Type B pancreatic cell (in vitro differentiated cells): ENCODE measurements around the gene SV2C. TPM values are rescaled to one million over a fixed set of nuclear protein-coding genes. Genes with fewer than 3 reads are reported as not detected.

Experiments
- DNase-seq: peaks from one replicate; pipeline ENCODE4 v3.0.0; 2021; ENCODE audit warnings: mixed read lengths; ENCODE audit not compliant: unreplicated experiment; ENCODE audit errors: extremely low spot score
- H3K27ac Mint-ChIP-seq: 2 replicates; pipeline ENCODE4 v1.8.0; 2021; ENCODE audit warnings: mild to moderate bottlenecking, mixed read lengths
- H3K27me3 Mint-ChIP-seq: 2 replicates; pipeline ENCODE4 v1.8.0; 2021; ENCODE audit warnings: mixed read lengths
- H3K36me3 Mint-ChIP-seq: 2 replicates; pipeline ENCODE4 v1.8.0; 2021; ENCODE audit warnings: mixed read lengths
- H3K4me1 Mint-ChIP-seq: one replicate; pipeline ENCODE4 v1.8.0; 2021; ENCODE audit warnings: mixed read lengths; ENCODE audit not compliant: unreplicated experiment
- H3K4me3 Mint-ChIP-seq: 2 replicates; pipeline ENCODE4 v1.8.0; 2021; ENCODE audit warnings: mild to moderate bottlenecking, mixed read lengths
- H3K9me3 Mint-ChIP-seq: 2 replicates; pipeline ENCODE4 v1.8.0; 2021; ENCODE audit warnings: mixed read lengths
- total RNA-seq: library from RNA; stranded (reverse); gene quantifications from 2 replicates; pipeline ENCODE4 v1.2.1, GENCODE V29; 2021; ENCODE audit warnings: low replicate concordance
- TF ChIP-seq, protein P1 (sequence below): fragments of 200-600 bp; sonication (generic); conservative IDR thresholded peaks from 2 replicates; pipeline ENCODE4 v1.5.0; 2021; ENCODE audit warnings: antibody characterized with exemption, mild to moderate bottlenecking

SV2C gene
- total RNA-seq, 1 donor from 2014 or later = 6.9 TPM

DNA sequence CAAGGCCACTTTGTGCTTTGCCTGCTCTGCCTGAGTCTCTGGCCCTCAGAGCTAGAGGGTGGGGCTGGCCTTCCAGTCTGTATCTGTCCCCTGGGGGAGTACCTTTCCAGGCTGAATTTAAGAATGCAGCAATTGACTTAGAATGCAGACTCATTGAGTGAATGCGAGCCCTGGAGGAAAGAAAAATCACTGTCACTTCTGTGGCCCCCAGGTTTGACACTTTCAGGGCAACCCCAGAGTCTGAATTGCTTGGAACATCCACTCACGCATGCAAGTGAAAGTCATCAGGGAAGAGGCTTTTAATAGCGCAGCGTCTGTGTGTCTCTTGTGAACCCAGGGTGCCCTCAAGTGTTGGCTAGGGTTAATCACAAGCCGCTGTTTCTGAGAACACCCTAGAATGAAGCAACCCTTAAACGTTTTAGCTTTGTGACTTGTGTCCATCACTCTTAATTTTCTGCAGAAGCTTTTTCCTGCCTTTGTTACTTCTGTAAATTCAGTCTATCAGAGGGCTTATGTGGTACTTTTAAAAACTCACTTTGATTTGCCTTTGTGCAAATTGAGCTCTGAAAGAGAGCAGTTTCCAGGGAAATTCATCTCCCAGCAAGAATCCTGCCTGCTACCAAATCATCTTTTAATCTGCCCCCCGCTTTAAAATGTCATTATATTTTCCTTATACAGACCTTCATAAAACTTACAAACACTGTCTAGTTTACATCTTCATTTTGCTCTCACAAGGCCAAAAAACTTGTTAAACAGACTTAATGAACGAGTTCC is 173.1 kb downstream of the SV2C start:
- TF ChIP-seq, protein P1, sequence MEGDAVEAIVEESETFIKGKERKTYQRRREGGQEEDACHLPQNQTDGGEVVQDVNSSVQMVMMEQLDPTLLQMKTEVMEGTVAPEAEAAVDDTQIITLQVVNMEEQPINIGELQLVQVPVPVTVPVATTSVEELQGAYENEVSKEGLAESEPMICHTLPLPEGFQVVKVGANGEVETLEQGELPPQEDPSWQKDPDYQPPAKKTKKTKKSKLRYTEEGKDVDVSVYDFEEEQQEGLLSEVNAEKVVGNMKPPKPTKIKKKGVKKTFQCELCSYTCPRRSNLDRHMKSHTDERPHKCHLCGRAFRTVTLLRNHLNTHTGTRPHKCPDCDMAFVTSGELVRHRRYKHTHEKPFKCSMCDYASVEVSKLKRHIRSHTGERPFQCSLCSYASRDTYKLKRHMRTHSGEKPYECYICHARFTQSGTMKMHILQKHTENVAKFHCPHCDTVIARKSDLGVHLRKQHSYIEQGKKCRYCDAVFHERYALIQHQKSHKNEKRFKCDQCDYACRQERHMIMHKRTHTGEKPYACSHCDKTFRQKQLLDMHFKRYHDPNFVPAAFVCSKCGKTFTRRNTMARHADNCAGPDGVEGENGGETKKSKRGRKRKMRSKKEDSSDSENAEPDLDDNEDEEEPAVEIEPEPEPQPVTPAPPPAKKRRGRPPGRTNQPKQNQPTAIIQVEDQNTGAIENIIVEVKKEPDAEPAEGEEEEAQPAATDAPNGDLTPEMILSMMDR = peak; percentile 83

DNA sequence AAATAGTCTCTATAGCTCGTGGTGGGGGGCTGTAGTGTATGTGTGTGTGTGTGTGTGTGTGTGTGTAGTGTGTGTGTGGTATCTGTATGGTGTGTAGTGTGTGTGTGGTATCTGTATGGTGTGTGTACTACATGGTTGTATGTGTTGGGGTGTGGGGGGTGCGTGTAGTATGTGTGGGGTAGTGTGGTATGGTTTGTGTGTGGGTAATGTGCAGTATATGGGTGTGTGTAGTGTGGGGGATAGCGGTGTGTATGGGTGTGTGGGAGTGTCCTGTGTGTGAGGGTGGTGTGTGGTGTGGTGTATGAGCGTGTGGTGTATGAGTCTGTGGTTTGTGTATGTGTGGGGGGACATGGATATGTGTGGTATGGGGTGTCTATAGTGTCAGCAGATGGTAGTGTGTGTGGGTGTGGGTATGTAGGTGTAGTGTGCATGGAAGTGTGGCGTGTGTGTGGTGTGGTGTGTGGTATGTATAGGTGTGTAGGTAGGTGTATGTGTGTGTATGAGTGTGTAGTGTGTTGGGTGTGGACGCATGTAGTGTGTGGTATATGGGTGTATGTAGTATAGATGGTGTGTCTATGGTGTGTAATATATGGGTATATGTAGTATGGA is 174.1 kb downstream of the SV2C start:
- Mint-ChIP-seq H3K4me1 (peaks cover 17% of the 10 kb centered on the region), H3K36me3 (no peaks in the 10 kb centered on the region), H3K9me3 (peaks cover under 1% of the 10 kb centered on the region), H3K27ac (no peak overlapping the region), H3K4me3 (no peak overlapping the region), H3K27me3 (peaks cover 16% of the 10 kb centered on the region)
- DNase-seq = no peak
- TF ChIP-seq, protein P1 = no peak

More for the DNA sequence above, 173.1 kb downstream of the SV2C start:
- H3K4me3 Mint-ChIP-seq = no peak overlapping the region
- no peaks in the 10 kb centered on the region for H3K9me3 Mint-ChIP-seq
- peaks cover 16% of the 10 kb centered on the region for H3K27me3 Mint-ChIP-seq
- H3K27ac Mint-ChIP-seq = no peak overlapping the region
- H3K4me1 Mint-ChIP-seq = peaks cover 17% of the 10 kb centered on the region
- no peak for DNase-seq
- no peaks in the 10 kb centered on the region for H3K36me3 Mint-ChIP-seq

DNA sequence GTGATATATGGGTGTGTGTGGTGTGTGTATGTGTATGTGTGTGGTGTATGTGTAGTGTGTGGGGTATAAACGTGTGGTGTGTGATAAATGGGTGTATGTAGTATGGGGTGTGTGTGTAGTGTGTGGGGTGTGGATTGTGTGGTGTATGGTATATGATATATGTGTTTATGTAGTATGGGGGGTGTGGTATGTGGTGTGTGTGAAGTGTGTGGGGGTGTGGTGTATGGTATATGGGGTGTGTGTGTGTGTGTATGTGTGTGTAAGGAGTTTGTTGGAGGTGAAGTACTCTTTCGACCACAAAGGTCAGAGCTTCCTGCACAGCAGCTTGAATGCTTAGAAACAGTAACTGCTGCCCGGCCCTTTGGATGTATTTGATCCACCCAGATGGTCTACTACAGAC is 174.7 kb downstream of the SV2C start:
- Mint-ChIP-seq H3K27me3 (peaks cover 16% of the 10 kb centered on the region), H3K9me3 (peaks cover 6% of the 10 kb centered on the region), H3K36me3 (no peaks in the 10 kb centered on the region), H3K4me3 (no peak overlapping the region), H3K4me1 (peaks cover 17% of the 10 kb centered on the region), H3K27ac (no peak overlapping the region)
- TF ChIP-seq, protein P1 = no peak
- no peak for DNase-seq

DNA sequence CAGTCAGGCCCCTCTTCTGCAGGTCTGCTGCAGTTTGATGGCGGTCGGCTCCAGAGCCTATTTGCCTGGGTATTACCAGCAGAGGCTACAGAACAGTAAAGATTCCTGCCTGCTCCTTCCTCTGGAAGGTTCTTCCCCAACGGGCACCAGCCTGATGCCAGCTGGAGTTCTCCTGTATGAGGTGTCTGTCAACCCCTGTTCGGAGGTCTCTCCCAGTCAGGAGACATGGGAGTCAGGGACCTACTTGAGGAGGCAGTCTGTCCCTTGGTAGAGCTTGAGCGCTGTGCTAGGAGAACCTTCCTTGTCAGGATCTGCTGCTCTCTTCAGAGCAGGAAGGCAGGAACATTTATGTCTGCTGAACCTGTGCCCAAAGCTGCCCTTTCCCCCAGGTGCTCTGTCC is 181.5 kb downstream of the SV2C start:
- Mint-ChIP-seq H3K27ac (no peak overlapping the region), H3K27me3 (peaks cover 6% of the 10 kb centered on the region), H3K4me1 (peaks cover 7% of the 10 kb centered on the region), H3K36me3 (no peaks in the 10 kb centered on the region), H3K9me3 (peaks cover 17% of the 10 kb centered on the region), H3K4me3 (no peak overlapping the region)
- no peak for DNase-seq
- TF ChIP-seq, protein P1 = no peak

DNA sequence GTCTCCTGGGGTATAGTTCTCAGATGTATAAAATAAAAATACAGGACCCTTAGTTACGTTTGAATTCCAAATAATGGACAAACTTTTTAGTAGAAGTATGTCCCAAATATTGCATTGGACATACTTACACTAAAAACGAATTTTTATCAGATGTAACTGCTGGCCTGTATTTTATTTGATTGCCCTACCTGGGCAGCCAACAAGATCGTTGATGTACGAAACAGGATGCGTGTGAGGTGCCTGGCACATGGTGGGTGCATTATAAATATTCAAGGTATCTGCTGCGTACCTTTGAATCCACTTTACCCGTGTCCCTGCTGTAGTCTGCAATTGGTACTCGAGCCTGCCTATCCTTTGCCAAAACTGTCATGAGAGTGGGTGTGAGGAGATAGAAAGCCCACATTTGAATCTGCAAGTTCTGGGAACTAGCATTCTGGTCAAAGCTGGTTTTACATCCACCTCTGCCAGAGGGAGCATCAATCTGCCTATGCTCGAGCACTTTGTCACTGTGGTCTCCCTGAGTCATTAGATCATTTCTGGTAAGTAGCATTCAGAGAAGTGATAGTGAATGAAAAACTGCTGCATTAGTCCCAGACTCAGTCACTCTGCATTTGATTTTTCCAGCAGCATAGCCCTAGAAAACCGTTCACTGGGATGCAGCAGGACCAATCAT is 186.2 kb downstream of the SV2C start:
- TF ChIP-seq, protein P1 = no peak
- DNase-seq = no peak
- peaks cover 36% of the 10 kb centered on the region for H3K4me1 Mint-ChIP-seq
- no peak overlapping the region for H3K27ac Mint-ChIP-seq
- H3K4me3 Mint-ChIP-seq = no peak overlapping the region
- no peaks in the 10 kb centered on the region for H3K36me3 Mint-ChIP-seq
- no peaks in the 10 kb centered on the region for H3K9me3 Mint-ChIP-seq
- peaks cover 6% of the 10 kb centered on the region for H3K27me3 Mint-ChIP-seq
